ENCODE data around the gene CHADL. TPM values are rescaled to one million over a fixed set of nuclear protein-coding genes. Genes with fewer than 3 reads are reported as not detected.
"Not testable (repeated sequence)": the region's sequence is repeated elsewhere in the genome, so short reads cannot be mapped to it uniquely, and the experiment has no call there.

The CHADL gene
- total and polyA plus RNA-seq, 11 donors, result 3.9 to 31.2 (median 10.7) TPM

- peak overlapping the region in 10 of 12 donors; percentile 44 to 88 (median 77) for H3K27ac ChIP-seq
- H3K36me3 ChIP-seq, result peaks cover 4 to 94% (median 73%) of the 10 kb centered on the region in 9 donors
- H3K27me3 ChIP-seq, result no peaks in the 10 kb centered on the region
- WGBS, 4 donors, result 91 to 95% (median 93%) methylated on average over 15 of the region's 15 CpGs
- H3K9me3 ChIP-seq, result no peaks in the 10 kb centered on the region
- ATAC-seq, result no peak
- peaks cover 0 to 21% (median 7%) of the 10 kb centered on the region in 12 donors for H3K4me1 ChIP-seq
- no peak overlapping the region for H3K4me3 ChIP-seq
- intact Hi-C loops (cut with DNase I), result loop anchor here in 3 of 10 donors (2.0 to 10.0 kb wide), 3 partner anchors 20 to 88 kb away; no protein-coding TSS in a partner anchor
- no peak for TF ChIP-seq POLR2A (IDR thresholded peaks at IDR 0.05)
- no peak for TF ChIP-seq CTCF (IDR thresholded peaks at IDR 0.05)
- no peak for DNase-seq
These were observed 21.6 kb upstream of the CHADL start for GRCh38 chr22:41262250-41262765.

- WGBS, 4 donors, result 47 to 59% (median 56%) methylated on average over 8 to 12 of the region's 12 CpGs
- Histone ChIP-seq H3K9me3 (no peaks in the 10 kb centered on the region), H3K4me1 (peaks cover 0 to 21% (median 7%) of the 10 kb centered on the region in 12 donors), H3K27me3 (no peaks in the 10 kb centered on the region), H3K36me3 (peaks cover 4 to 94% (median 69%) of the 10 kb centered on the region in 9 donors), H3K27ac (peak overlapping the region; percentile 44 to 88 (median 76)), H3K4me3 (no peak overlapping the region)
- peak in 3 of 5 donors; percentile 27 to 73 (median 68) for DNase-seq
- intact Hi-C loops (cut with DNase I), result loop anchor here in 3 of 10 donors (2.0 to 10.0 kb wide), 3 partner anchors 19 to 87 kb away; no protein-coding TSS in a partner anchor
- ATAC-seq, result peak; percentile 22 to 63 (median 58)
- TF ChIP-seq POLR2A (IDR thresholded peaks at IDR 0.05), result no peak
- no peak for TF ChIP-seq CTCF (IDR thresholded peaks at IDR 0.05)
These were observed 21.0 kb upstream of the CHADL start for GRCh38 chr22:41261541-41262249.

- Histone ChIP-seq H3K27me3 (no peaks in the 10 kb centered on the region), H3K9me3 (no peaks in the 10 kb centered on the region), H3K4me3 (no peak overlapping the region), H3K27ac (peak overlapping the region; percentile 57 to 93 (median 80)), H3K36me3 (peaks cover 4 to 99% (median 72%) of the 10 kb centered on the region in 9 donors), H3K4me1 (peaks cover 0 to 21% (median 7%) of the 10 kb centered on the region in 12 donors)
- intact Hi-C loops (cut with DNase I), result loop anchor here in 3 of 10 donors (1.0 to 10.0 kb wide), 3 partner anchors 14 to 86 kb away; no protein-coding TSS in a partner anchor
- DNase-seq (peak; percentile 70 to 94 (median 82)), ATAC-seq (peak; percentile 89 to 95 (median 92))
- 53 to 77% (median 62%) methylated on average over 7 of the region's 7 CpGs for WGBS, 4 donors
- TF ChIP-seq POLR2A (IDR thresholded peaks at IDR 0.05), result no peak
- TF ChIP-seq CTCF (IDR thresholded peaks at IDR 0.05), result no peak
These were observed 20.1 kb upstream of the CHADL start for GRCh38 chr22:41260871-41261270.

- 95 to 99% (median 96%) methylated on average over 4 of the region's 4 CpGs for WGBS, 4 donors
- H3K27ac ChIP-seq, result peak overlapping the region in 8 of 12 donors; percentile 1 to 93 (median 82)
- not testable (repeated sequence) for H3K4me3 ChIP-seq, H3K27me3 ChIP-seq, ATAC-seq, H3K9me3 ChIP-seq, DNase-seq
- intact Hi-C loops (cut with DNase I), result loop anchor here in 3 of 10 donors (1.0 to 10.0 kb wide), 3 partner anchors 12 to 85 kb away; no protein-coding TSS in a partner anchor
- H3K36me3 ChIP-seq, result peaks cover 4 to 100% (median 75%) of the 10 kb centered on the region in 9 donors
- H3K4me1 ChIP-seq, result peaks cover 0 to 21% (median 7%) of the 10 kb centered on the region in 12 donors
These were observed 19.0 kb upstream of the CHADL start for GRCh38 chr22:41259756-41260155.
